K562 (cell line): ENCODE measurements around the gene ADAM23. TPM values are rescaled to one million over a fixed set of nuclear protein-coding genes. Genes with fewer than 3 reads are reported as not detected.

Experiments
- ATAC-seq: fragments of 200-7000 bp; cut with Tn5 transposase; 3 replicates; pipeline ENCODE4 v1.9.1; 2020; ENCODE audit warnings: moderate library complexity
- BruUV-seq: library from RNA; stranded (reverse); fragments of 400-500 nt; replicated peaks from 2 replicates; lab custom pipeline; 2021; lab: Mats Ljungman, UMichigan
- CTCF ChIA-PET: fragments of 300-600 bp; formaldehyde crosslinking; extraction: SDS; loops from one replicate; lab custom pipeline; 2021; ENCODE audit warnings: low intra/inter-chr PET ratio; lab: Yijun Ruan, JAX
- POLR2A ChIA-PET: fragments of 300-600, 350-650 bp; sonication (Branson Sonifier 250); formaldehyde crosslinking; extraction: SDS; loops from one replicate; lab custom pipeline; 2021; ENCODE audit warnings: antibody characterized with exemption, inconsistent platforms; lab: Yijun Ruan, JAX
- DNase-seq, 4 experiments: peaks; one replicate each; pipeline versions ENCODE4 v3.0.0 to v3.0.0-alpha.2; 2011 to 2018; ENCODE audit warnings: low spot score in 3 of 4, mixed read lengths in 3 of 4; ENCODE audit errors: extremely low read depth in 1 of 4
- FAIRE-seq: peaks from 2 replicates; lab custom pipeline; 2011; peaks lifted over from hg19 to GRCh38; lab: Jason Lieb, UNC
- H2AFZ ChIP-seq: 2 replicates; pipeline ENCODE4 v1.6.0; 2011; ENCODE audit warnings: low read depth, low read length, control low read depth, inconsistent platforms
- H3K27ac ChIP-seq: fragments of 200-600 bp; 3 replicates; pipeline ENCODE4 v1.8.0; 2011; ENCODE audit warnings: low read depth, mild to moderate bottlenecking, control low read depth, inconsistent platforms, low read length, moderate library complexity, mixed read lengths; ENCODE audit errors: extremely low read depth
- H3K27me3 ChIP-seq, 2 experiments: fragments of 300-600 bp in 1 of 2; 2 replicates in 1 of 2; 3 replicates in 1 of 2; pipeline versions ENCODE4 v1.6.0 to v1.8.0; 2011; ENCODE audit warnings: inconsistent platforms in 2 of 2, low read length in 2 of 2, mild to moderate bottlenecking in 1 of 2, mixed read lengths in 1 of 2, moderate library complexity in 1 of 2; ENCODE audit not compliant: control insufficient read depth in 2 of 2, insufficient read depth in 2 of 2
- H3K36me3 ChIP-seq: fragments of 300-600 bp; 3 replicates; pipeline ENCODE4 v1.8.0; 2011; ENCODE audit warnings: mild to moderate bottlenecking, low read length, inconsistent platforms; ENCODE audit not compliant: control insufficient read depth, insufficient read depth
- H3K4me1 ChIP-seq, 2 experiments: fragments of 200-600 bp in 1 of 2; replicated peaks in 1 of 2; 2 replicates in 1 of 2; 3 replicates in 1 of 2; pipeline versions ENCODE4 v1.5.1 to v1.8.0; 2011; ENCODE audit warnings: inconsistent platforms in 2 of 2, low read length in 2 of 2, mild to moderate bottlenecking in 1 of 2, mixed read lengths in 1 of 2, moderate library complexity in 1 of 2; ENCODE audit not compliant: control insufficient read depth in 2 of 2, insufficient read depth in 2 of 2
- H3K4me2 ChIP-seq: 2 replicates; pipeline ENCODE4 v1.6.1; 2011; ENCODE audit warnings: low read length, control low read depth, inconsistent platforms, mixed read lengths; ENCODE audit not compliant: insufficient read depth
- H3K4me3 ChIP-seq: fragments of 200-600 bp; sonication (generic), shearing (Covaris generic); 2 replicates; pipeline ENCODE4 v1.5.1; 2016; ENCODE audit warnings: control low read depth, inconsistent platforms
- H3K79me2 ChIP-seq: fragments of 200-600 bp; 3 replicates; pipeline ENCODE4 v1.8.0; 2011; ENCODE audit warnings: low read length, inconsistent platforms; ENCODE audit not compliant: control insufficient read depth, insufficient read depth
- H3K9ac ChIP-seq, 2 experiments: 2 replicates each; pipeline versions ENCODE4 v1.6.0 to v1.6.1; 2011; ENCODE audit warnings: low read depth in 2 of 2, low read length in 2 of 2, control low read depth in 1 of 2, inconsistent platforms in 1 of 2, mild to moderate bottlenecking in 1 of 2, mixed read lengths in 1 of 2; ENCODE audit not compliant: insufficient read depth in 1 of 2
- H3K9me1 ChIP-seq: one replicate; pipeline ENCODE4 v1.6.0; 2011; ENCODE audit warnings: inconsistent platforms, mild to moderate bottlenecking, low read length, moderate library complexity; ENCODE audit not compliant: control insufficient read depth, insufficient read depth
- H3K9me3 ChIP-seq: replicated peaks from 2 replicates; pipeline ENCODE4 v1.5.1; 2011; ENCODE audit warnings: low read depth, low read length, inconsistent platforms; ENCODE audit not compliant: control insufficient read depth, insufficient read depth
- H4K20me1 ChIP-seq: replicated peaks from 2 replicates; pipeline ENCODE4 v1.6.1; 2011; ENCODE audit warnings: low read length, inconsistent platforms, mixed read lengths; ENCODE audit not compliant: control insufficient read depth, insufficient read depth
- E2F5 ChIP-seq: sonication (generic); formaldehyde crosslinking; IDR thresholded peaks from 2 replicates; pipeline ENCODE4 v1.8.0; 2022; ENCODE audit warnings: mild to moderate bottlenecking, missing genetic modification reagents
- NCOA2 ChIP-seq, 2 experiments: fragments of 450-650 bp; IDR thresholded peaks; 2 replicates each; pipeline ENCODE4 v1.6.1; 2018; ENCODE audit warnings: mild to moderate bottlenecking in 2 of 2, moderate library complexity in 1 of 2; ENCODE audit not compliant: partially characterized antibody in 2 of 2
- PRPF4 ChIP-seq: fragments of 200-400 bp; formaldehyde crosslinking; IDR thresholded peaks from one replicate; pipeline ENCODE4 v1.6.1; 2017; ENCODE audit warnings: low read length, low read depth, mild to moderate bottlenecking; ENCODE audit not compliant: insufficient read depth, poor library complexity, severe bottlenecking
- SUPT5H ChIP-seq: fragments of 450-650 bp; IDR thresholded peaks from 2 replicates; pipeline ENCODE4 v1.6.1; 2016
- TAF1 ChIP-seq: IDR thresholded peaks from 2 replicates; pipeline ENCODE4 v1.6.1; 2011; ENCODE audit warnings: mild to moderate bottlenecking, low read length, moderate library complexity; ENCODE audit not compliant: insufficient read depth, control insufficient read depth, severe bottlenecking; ENCODE audit errors: extremely low read depth
- ZBTB7A ChIP-seq: IDR thresholded peaks from 2 replicates; pipeline ENCODE4 v1.6.1; 2011; ENCODE audit warnings: low read depth, mild to moderate bottlenecking, low read length, moderate library complexity, borderline replicate concordance; ENCODE audit not compliant: control insufficient read depth
- ZC3H8 ChIP-seq: fragments of 450-650 bp; IDR thresholded peaks from 2 replicates; pipeline ENCODE4 v1.6.1; 2017
- ZNF124 ChIP-seq: sonication (generic); formaldehyde crosslinking; IDR thresholded peaks from 2 replicates; pipeline ENCODE4 v1.8.1; 2022; ENCODE audit warnings: missing genetic modification reagents
- ZNF695 ChIP-seq: fragments of 450-650 bp; formaldehyde crosslinking; IDR thresholded peaks from 2 replicates; pipeline ENCODE4 v1.4.0; 2020; ENCODE audit warnings: mild to moderate bottlenecking, moderate library complexity
- WGBS: fragments of 100-300 bp; shearing (Covaris generic); methylation state at CpG from one replicate; pipeline ENCODE4 v1.1.6; 2016; ENCODE audit warnings: low coverage, mixed read lengths; ENCODE audit not compliant: insufficient coverage; ENCODE audit errors: missing lambda C conversion rate; 5-methylcytosine and 5-hydroxymethylcytosine counted together
- in situ Hi-C: fragments of 300-500 bp; cut with MboI; formaldehyde crosslinking; loops from 4 replicates; pipeline ENCODE4 v1.15.0; 2018; ENCODE audit warnings: inconsistent platforms, mixed read lengths
- intact Hi-C: fragments of 100-400 bp; cut with micrococcal nuclease; formaldehyde crosslinking; loops from 2 replicates; pipeline ENCODE4 v1.14.2; 2022
- polyA plus RNA-seq, 8 experiments: library from polyadenylated mRNA; depleted of rRNA in 4 of 8; stranded (reverse) in 5 of 8; unstranded in 3 of 8; fragments of >200 nt; fragmentation: Nextera tagmentation in 2 of 8; fragmentation: Illumina TruSeq in 1 of 8; extraction: Ambion mirVana in 2 of 8; extraction: Trizol in 1 of 8; gene quantifications; 2 replicates each; pipeline versions ENCODE4 v1.2.1 to v1.2.3, GENCODE V29; 2011 to 2014; ENCODE audit warnings: inconsistent platforms in 1 of 8, missing spikeins in 1 of 8
- total RNA-seq, 7 experiments: library from RNA; depleted of rRNA in 6 of 7; stranded (reverse); fragments of >200 nt in 6 of 7; fragmentation: Illumina TruSeq in 2 of 7; extraction: Trizol in 2 of 7; gene quantifications; 2 replicates each; pipeline versions ENCODE4 v1.2.1 to v1.2.3, GENCODE V29; 2011 to 2021; ENCODE audit warnings: low replicate concordance in 1 of 7

The ADAM23 gene
- total and polyA plus RNA-seq, 9 of the 15 experiments (the other 6 are each of a cell fraction or from before 2014, with no cell fraction given), result 0.02 TPM; not detected in 8

- TF ChIP-seq NCOA2 (IDR thresholded peaks at IDR 0.05; ENCODE audit: partially characterized antibody in 2 of 2) (no peak), ZNF124 (CRISPR knock-in tag) (no peak), PRPF4 (no peak)
- Histone ChIP-seq H3K9me3 (no peaks in the 10 kb centered on the region), H3K4me1 (no peaks in the 10 kb centered on the region), H3K9ac (no peak overlapping the region), H3K4me3 (no peak overlapping the region), H4K20me1 (no peaks in the 10 kb centered on the region), H3K79me2 (no peaks in the 10 kb centered on the region), H3K27ac (no peak overlapping the region), H2AFZ (no peak overlapping the region), H3K27me3 (no peaks in the 10 kb centered on the region), H3K4me2 (no peak overlapping the region), H3K36me3 (no peaks in the 10 kb centered on the region), H3K9me1 (no peaks in the 10 kb centered on the region)
- DNase-seq (no peak), FAIRE-seq (no peak), ATAC-seq (no peak)
- intact Hi-C loops (no loop called here), in situ Hi-C loops (no loop called here)
- WGBS, result 0% methylated on average over 3 of the region's 3 CpGs
- ChIA-PET POLR2A (no interaction called here), CTCF (no interaction called here)
- no TSS peak for BruUV-seq
Observed at GRCh38 chr2:206424134-206424533, 19.2 kb upstream of the ADAM23 start.

GRCh38 chr2:206428783-206429182 is 14.5 kb upstream of the ADAM23 start:
- H2AFZ ChIP-seq, result no peak overlapping the region
- DNase-seq (no peak), ATAC-seq (no peak), FAIRE-seq (no peak)
- H3K4me2 ChIP-seq, result no peak overlapping the region
- H3K9me3 ChIP-seq, result no peaks in the 10 kb centered on the region
- H3K79me2 ChIP-seq, result no peaks in the 10 kb centered on the region
- no peaks in the 10 kb centered on the region for H4K20me1 ChIP-seq
- H3K27me3 ChIP-seq, result no peaks in the 10 kb centered on the region
- no peak for TF ChIP-seq TAF1
- TF ChIP-seq ZBTB7A, result no peak
- TF ChIP-seq E2F5, result no peak
- no peak for TF ChIP-seq SUPT5H
- TF ChIP-seq ZNF695 (CRISPR knock-in tag), result no peak
- no peak for TF ChIP-seq ZC3H8
- 0% methylated on average over 3 of the region's 3 CpGs for WGBS
- ChIA-PET POLR2A (no interaction called here), CTCF (no interaction called here)
- H3K27ac ChIP-seq, result no peak overlapping the region
- in situ Hi-C loops, result no loop called here
- intact Hi-C loops, result no loop called here
- H3K4me3 ChIP-seq, result no peak overlapping the region
- no peaks in the 10 kb centered on the region for H3K4me1 ChIP-seq
- BruUV-seq, result no TSS peak
- no peak overlapping the region for H3K9ac ChIP-seq
- no peaks in the 10 kb centered on the region for H3K36me3 ChIP-seq
- no peaks in the 10 kb centered on the region for H3K9me1 ChIP-seq
